GM06990 (cell line): ENCODE results near the gene AGL.
"Not testable (repeated sequence)": the region's sequence is repeated elsewhere in the genome, so short reads cannot be mapped to it uniquely, and the experiment has no call there.

Source experiments
- DNase-seq: peaks from one replicate; pipeline ENCODE4 v3.0.0-alpha.2; 2011; ENCODE audit not compliant: insufficient read length; ENCODE audit errors: extremely low read depth
- H3K27me3 ChIP-seq: replicated peaks from 2 replicates; pipeline ENCODE4 v1.6.0; 2011; ENCODE audit warnings: low read length; ENCODE audit not compliant: control insufficient read depth, insufficient read depth
- H3K36me3 ChIP-seq: 2 replicates; pipeline ENCODE4 v1.5.1; 2011; ENCODE audit warnings: low read length; ENCODE audit not compliant: control insufficient read depth, insufficient read depth
- H3K4me3 ChIP-seq: replicated peaks from 2 replicates; pipeline ENCODE4 v1.5.1; 2011; ENCODE audit warnings: low read depth, mild to moderate bottlenecking, control low read depth, low read length
- TF ChIP-seq, protein P1 (sequence below): IDR thresholded peaks from 2 replicates; pipeline ENCODE4 v1.5.1; 2011; ENCODE audit warnings: low read length, control low read depth, mild to moderate bottlenecking, inconsistent platforms; ENCODE audit not compliant: insufficient read depth, poor library complexity, severe bottlenecking

Gene AGL

DNA sequence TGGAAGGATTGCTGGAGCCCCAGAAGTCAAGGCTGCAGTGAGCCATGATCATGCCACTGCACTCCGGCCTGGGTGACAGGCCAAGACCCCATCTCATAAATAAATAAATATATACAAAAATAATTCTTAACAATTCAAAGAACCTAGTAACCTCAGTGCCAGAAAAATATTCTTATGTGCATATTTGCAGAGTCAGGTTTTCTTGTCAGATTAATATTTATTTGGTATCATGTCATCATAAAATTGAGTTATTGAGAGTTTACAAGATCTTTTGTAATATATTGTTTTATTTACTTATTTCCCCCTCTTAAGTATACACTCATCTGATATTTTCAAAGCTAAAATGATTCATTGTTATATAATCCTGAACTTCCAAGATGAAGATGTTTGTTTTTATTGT is 24.5 kb upstream of the AGL start:
- H3K36me3 ChIP-seq = no peaks in the 10 kb centered on the region
- TF ChIP-seq, protein P1, sequence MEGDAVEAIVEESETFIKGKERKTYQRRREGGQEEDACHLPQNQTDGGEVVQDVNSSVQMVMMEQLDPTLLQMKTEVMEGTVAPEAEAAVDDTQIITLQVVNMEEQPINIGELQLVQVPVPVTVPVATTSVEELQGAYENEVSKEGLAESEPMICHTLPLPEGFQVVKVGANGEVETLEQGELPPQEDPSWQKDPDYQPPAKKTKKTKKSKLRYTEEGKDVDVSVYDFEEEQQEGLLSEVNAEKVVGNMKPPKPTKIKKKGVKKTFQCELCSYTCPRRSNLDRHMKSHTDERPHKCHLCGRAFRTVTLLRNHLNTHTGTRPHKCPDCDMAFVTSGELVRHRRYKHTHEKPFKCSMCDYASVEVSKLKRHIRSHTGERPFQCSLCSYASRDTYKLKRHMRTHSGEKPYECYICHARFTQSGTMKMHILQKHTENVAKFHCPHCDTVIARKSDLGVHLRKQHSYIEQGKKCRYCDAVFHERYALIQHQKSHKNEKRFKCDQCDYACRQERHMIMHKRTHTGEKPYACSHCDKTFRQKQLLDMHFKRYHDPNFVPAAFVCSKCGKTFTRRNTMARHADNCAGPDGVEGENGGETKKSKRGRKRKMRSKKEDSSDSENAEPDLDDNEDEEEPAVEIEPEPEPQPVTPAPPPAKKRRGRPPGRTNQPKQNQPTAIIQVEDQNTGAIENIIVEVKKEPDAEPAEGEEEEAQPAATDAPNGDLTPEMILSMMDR = no peak
- no peak overlapping the region for H3K4me3 ChIP-seq
- DNase-seq = no peak
- no peaks in the 10 kb centered on the region for H3K27me3 ChIP-seq

GRCh38 chr1:99827970-99828369 is 22.2 kb upstream of the AGL start:
- TF ChIP-seq, protein P1 = no peak
- Histone ChIP-seq H3K36me3 (no peaks in the 10 kb centered on the region), H3K4me3 (no peak overlapping the region), H3K27me3 (no peaks in the 10 kb centered on the region)
- no peak for DNase-seq

DNA sequence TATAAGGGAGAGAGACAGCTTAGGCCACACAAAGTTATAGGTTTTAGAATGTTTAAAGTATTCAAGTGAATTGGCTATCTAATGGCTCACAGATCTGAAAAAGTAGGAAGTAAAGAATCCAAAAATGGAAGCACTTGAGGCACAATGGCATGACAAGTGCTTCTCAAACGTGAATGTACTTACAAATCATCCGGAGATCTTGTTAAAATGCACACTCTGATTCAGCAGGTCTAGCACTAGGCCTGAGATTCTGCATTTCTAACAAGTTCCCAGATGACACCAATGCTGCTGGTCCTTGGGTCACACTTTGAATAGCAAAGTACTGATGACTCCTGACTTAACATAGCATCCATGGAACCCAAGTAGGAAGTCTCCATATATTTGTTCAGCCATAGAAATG is 20.9 kb upstream of the AGL start:
- TF ChIP-seq, protein P1 = no peak
- DNase-seq = no peak
- Histone ChIP-seq H3K4me3 (no peak overlapping the region), H3K27me3 (no peaks in the 10 kb centered on the region), H3K36me3 (no peaks in the 10 kb centered on the region)

GRCh38 chr1:99833911-99834310 is 16.2 kb upstream of the AGL start:
- H3K36me3 ChIP-seq, DNase-seq, H3K4me3 ChIP-seq, H3K27me3 ChIP-seq: not testable (repeated sequence)

DNA sequence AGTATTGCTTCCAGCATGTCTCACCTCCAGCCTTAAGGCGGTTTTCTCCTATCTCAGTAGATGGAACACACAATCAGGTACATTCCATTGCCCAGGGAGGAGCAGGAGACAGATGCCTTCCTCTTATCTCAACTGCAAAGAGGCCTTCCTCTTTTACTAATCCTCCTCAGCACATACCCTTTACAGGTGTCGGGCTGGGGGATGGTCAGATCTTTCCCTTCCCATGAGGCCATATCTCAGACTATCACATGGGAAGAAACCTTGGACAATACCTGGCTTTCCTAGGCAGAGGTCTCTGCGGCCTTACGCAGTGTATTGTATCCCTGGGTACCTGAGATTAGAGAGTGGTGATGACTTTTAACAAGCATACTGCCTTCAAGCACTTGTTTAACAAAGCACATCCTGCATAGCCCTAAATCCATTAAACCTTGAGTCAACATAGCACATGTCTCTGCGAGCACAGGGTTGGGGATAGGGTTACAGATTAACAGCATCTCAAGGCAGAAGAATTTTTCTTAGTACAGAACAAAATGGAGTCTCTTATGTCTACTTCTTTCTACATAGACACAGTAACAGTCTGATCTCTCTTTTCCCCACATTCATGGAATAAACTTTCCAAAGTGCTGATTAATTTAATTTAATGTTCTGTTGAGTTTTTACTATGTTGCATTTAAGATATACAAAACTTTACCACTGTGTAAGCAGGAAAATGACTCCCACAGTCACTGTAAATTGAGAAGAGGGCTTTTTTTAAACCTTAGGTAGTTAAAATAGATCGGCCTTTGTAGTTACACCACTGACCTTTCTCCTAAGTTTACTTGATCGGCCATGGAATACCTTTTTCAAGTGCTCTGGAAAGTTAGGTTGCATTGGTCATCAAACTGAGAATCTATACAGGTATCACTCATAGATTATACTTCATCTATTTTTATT is 13.7 kb upstream of the AGL start:
- DNase-seq, H3K27me3 ChIP-seq, H3K36me3 ChIP-seq, H3K4me3 ChIP-seq: not testable (repeated sequence)

GRCh38 chr1:99840353-99840752 is 9.8 kb upstream of the AGL start:
- H3K36me3 ChIP-seq, DNase-seq, H3K4me3 ChIP-seq, H3K27me3 ChIP-seq: not testable (repeated sequence)

DNA sequence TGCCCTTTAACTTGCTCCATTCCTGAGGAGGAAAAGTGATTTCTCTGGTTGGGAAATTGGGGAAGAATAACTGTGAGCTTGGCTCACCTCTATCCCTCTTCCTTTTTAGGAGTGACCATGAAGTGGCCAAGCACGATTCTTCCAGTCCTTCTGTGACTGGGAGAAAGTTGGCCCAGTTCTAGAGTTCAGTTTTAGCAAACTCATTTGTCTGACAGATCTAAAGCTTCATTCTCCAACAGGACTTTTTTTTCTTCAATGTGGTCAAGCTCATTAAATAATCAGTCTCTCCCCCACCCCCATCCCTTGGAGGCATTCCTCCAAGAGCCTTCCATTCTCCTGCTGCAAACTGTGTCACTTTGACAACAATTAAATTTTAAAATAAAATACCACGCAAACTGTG is 6.4 kb upstream of the AGL start:
- TF ChIP-seq, protein P1 = no peak
- no peak for DNase-seq

DNA sequence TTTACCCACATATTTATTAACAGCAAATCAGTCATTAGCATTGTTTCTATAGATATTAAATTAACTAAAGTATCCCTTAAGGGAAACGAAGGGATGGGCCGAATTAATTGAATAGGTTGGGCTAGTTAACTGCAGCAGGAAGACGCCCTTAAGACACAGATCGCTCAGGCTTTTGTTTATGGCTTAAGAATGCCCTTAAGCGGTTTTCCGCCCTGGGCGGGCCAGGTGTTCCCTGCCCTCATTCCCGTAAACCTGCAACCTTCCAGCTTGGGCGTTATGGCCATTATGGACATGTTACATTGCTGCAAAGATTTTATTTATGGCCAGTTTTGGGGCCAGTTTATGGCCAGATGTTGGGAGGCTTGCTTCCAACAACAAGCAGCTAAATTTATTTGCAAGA is 5.0 kb upstream of the AGL start:
- H3K36me3 ChIP-seq, DNase-seq, H3K27me3 ChIP-seq, H3K4me3 ChIP-seq: not testable (repeated sequence)

More for the DNA sequence above, 6.4 kb upstream of the AGL start:
- no peak overlapping the region for H3K4me3 ChIP-seq
- H3K36me3 ChIP-seq = no peaks in the 10 kb centered on the region
- no peaks in the 10 kb centered on the region for H3K27me3 ChIP-seq
